ENCODE results near the gene RABGAP1L. TPM values are rescaled to one million over a fixed set of nuclear protein-coding genes. Genes with fewer than 3 reads are reported as not detected.
A peak's percentile ranks its signal among the peaks of the same experiment; 100 is the strongest.

RABGAP1L gene
- polyA plus RNA-seq, 1 donor (not counting 4 experiments of a cell fraction or from before 2014, with no cell fraction given): 24.2 TPM

DNA sequence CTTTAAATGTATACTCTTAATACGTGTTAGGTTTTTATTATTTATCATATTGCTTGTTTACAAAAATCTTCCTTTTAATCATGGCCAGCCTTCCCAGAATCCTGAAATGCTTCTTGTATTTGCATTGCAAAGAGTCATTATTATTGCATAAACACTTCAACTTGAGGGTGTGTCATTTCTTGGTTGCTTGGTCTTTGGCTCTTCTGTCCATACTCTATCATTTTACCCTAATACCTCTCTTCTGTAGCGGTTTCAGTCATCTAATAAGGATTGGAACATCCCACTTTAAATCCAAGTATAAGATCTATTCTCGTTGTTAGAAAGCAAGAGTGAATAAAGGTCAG lies 639.8 kb downstream of the RABGAP1L start:
- Histone ChIP-seq H4K20me1 (ENCODE audit: control insufficient read depth, extremely low read depth, insufficient read depth, low read length) (no peaks in the 10 kb centered on the region), H3K27ac (ENCODE audit: control insufficient read depth, insufficient read depth, low read length) (peak overlapping the region; percentile 79), H2AFZ (ENCODE audit: control insufficient read depth, low read length) (peak overlapping the region; percentile 96), H3K36me3 (ENCODE audit: control insufficient read depth in 2 of 2, extremely low read depth in 1 of 2, insufficient read depth in 2 of 2, low read length in 2 of 2) (no peaks in the 10 kb centered on the region), H3K4me3 (ENCODE audit: control insufficient read depth in 2 of 3, extremely low read depth in 1 of 3, insufficient read depth in 2 of 3, low read depth in 1 of 3, low read length in 3 of 3) (peak overlapping the region in 2 of 3 experiments; percentile 26 to 81), H3K4me1 (ENCODE audit: control insufficient read depth, extremely low read depth, insufficient read depth, low read length) (peaks cover 29% of the 10 kb centered on the region), H3K4me2 (ENCODE audit: control insufficient read depth, extremely low read depth, insufficient read depth, low read depth, low read length) (peak overlapping the region; percentile 100), H3K9me1 (ENCODE audit: control insufficient read depth, extremely low read depth, insufficient read depth, low read length) (no peaks in the 10 kb centered on the region), H3K9me3 (ENCODE audit: control insufficient read depth, low read depth, low read length) (no peaks in the 10 kb centered on the region), H3K79me2 (ENCODE audit: control insufficient read depth, insufficient read depth, low read length) (no peaks in the 10 kb centered on the region), H3K27me3 (ENCODE audit: control insufficient read depth, extremely low read depth, insufficient read depth, low read length) (no peaks in the 10 kb centered on the region), H3K9ac (ENCODE audit: control insufficient read depth, extremely low read depth, insufficient read depth, low read length) (peak overlapping the region; percentile 86)
- TF ChIP-seq, protein P1, sequence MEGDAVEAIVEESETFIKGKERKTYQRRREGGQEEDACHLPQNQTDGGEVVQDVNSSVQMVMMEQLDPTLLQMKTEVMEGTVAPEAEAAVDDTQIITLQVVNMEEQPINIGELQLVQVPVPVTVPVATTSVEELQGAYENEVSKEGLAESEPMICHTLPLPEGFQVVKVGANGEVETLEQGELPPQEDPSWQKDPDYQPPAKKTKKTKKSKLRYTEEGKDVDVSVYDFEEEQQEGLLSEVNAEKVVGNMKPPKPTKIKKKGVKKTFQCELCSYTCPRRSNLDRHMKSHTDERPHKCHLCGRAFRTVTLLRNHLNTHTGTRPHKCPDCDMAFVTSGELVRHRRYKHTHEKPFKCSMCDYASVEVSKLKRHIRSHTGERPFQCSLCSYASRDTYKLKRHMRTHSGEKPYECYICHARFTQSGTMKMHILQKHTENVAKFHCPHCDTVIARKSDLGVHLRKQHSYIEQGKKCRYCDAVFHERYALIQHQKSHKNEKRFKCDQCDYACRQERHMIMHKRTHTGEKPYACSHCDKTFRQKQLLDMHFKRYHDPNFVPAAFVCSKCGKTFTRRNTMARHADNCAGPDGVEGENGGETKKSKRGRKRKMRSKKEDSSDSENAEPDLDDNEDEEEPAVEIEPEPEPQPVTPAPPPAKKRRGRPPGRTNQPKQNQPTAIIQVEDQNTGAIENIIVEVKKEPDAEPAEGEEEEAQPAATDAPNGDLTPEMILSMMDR (optimal IDR thresholded peaks at IDR 0.05 in 1 of 3, IDR thresholded peaks at IDR 0.05 in 1 of 3, conservative IDR thresholded peaks at IDR 0.05 in 1 of 3; ENCODE audit: extremely low read depth in 1 of 3, insufficient read depth in 2 of 3, low read length in 3 of 3): no peak
- TF ChIP-seq EZH2 (IDR thresholded peaks at IDR 0.05; ENCODE audit: low read length): no peak
- dilution Hi-C loops (cut with MboI; ENCODE audit: extremely low pct_ligation_motif_present, low sequenced_read_pairs): no loop called here
- DNase-seq (ENCODE audit: low read depth, low spot score): no peak
- no peak for FAIRE-seq

DNA sequence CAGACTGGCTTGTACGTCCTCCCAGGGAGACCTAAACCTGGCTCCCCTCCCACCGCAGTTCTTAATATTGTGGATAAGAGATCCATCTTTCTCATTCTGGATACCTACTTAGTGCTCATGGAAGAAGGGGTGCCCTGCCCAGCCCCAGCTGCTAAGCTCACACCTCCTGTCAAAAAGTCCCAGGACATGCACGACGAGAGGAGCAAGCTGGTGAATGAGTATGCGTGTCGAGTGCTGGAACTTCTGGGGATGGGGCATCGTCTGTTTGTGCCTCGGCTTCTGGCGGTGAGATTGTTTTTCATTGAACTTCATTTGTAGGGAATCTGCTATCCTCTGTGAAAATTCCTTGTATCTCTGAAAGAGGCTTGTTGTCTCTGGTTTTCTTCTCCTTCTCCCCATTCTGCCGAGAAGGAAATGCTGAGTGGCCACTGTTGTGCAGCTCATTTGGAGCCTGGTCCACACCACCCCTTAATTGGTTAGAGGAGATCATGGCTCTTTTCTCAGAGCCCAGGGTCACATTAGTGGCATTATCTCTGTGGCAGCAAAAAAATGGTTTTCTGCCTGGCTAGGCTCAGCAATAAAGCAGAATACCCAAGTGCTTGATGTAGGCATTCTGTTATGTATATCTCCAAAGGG lies 641.0 kb downstream of the RABGAP1L start:
- H3K27me3 ChIP-seq (ENCODE audit: control insufficient read depth, extremely low read depth, insufficient read depth, low read length): no peaks in the 10 kb centered on the region
- H3K9me1 ChIP-seq (ENCODE audit: control insufficient read depth, extremely low read depth, insufficient read depth, low read length): no peaks in the 10 kb centered on the region
- no peaks in the 10 kb centered on the region for H3K9me3 ChIP-seq (ENCODE audit: control insufficient read depth, low read depth, low read length)
- peak; percentile 53 for FAIRE-seq
- peak overlapping the region; percentile 100 for H3K4me2 ChIP-seq (ENCODE audit: control insufficient read depth, extremely low read depth, insufficient read depth, low read depth, low read length)
- H3K36me3 ChIP-seq (ENCODE audit: control insufficient read depth in 2 of 2, extremely low read depth in 1 of 2, insufficient read depth in 2 of 2, low read length in 2 of 2): no peaks in the 10 kb centered on the region
- peak overlapping the region; percentile 32 to 81 (median 65) for H3K4me3 ChIP-seq (ENCODE audit: control insufficient read depth in 2 of 3, extremely low read depth in 1 of 3, insufficient read depth in 2 of 3, low read depth in 1 of 3, low read length in 3 of 3)
- TF ChIP-seq, protein P1 (optimal IDR thresholded peaks at IDR 0.05 in 1 of 3, IDR thresholded peaks at IDR 0.05 in 1 of 3, conservative IDR thresholded peaks at IDR 0.05 in 1 of 3; ENCODE audit: extremely low read depth in 1 of 3, insufficient read depth in 2 of 3, low read length in 3 of 3): no peak
- TF ChIP-seq EZH2 (IDR thresholded peaks at IDR 0.05; ENCODE audit: low read length): no peak
- peak overlapping the region; percentile 86 for H3K9ac ChIP-seq (ENCODE audit: control insufficient read depth, extremely low read depth, insufficient read depth, low read length)
- DNase-seq (ENCODE audit: low read depth, low spot score): no peak
- peak overlapping the region; percentile 96 for H2AFZ ChIP-seq (ENCODE audit: control insufficient read depth, low read length)
- H4K20me1 ChIP-seq (ENCODE audit: control insufficient read depth, extremely low read depth, insufficient read depth, low read length): no peaks in the 10 kb centered on the region
- dilution Hi-C loops (cut with MboI; ENCODE audit: extremely low pct_ligation_motif_present, low sequenced_read_pairs): no loop called here
- peaks cover 23% of the 10 kb centered on the region for H3K4me1 ChIP-seq (ENCODE audit: control insufficient read depth, extremely low read depth, insufficient read depth, low read length)
- H3K27ac ChIP-seq (ENCODE audit: control insufficient read depth, insufficient read depth, low read length): peak overlapping the region; percentile 79
- no peaks in the 10 kb centered on the region for H3K79me2 ChIP-seq (ENCODE audit: control insufficient read depth, insufficient read depth, low read length)

Data from keratinocyte (primary cell).